AG10803 (cell line): ENCODE data around the gene ANO9.

Experiments used
- DNase-seq: peaks from one replicate; pipeline ENCODE4 v3.0.0; 2010; ENCODE audit warnings: low read depth
- H3K4me3 ChIP-seq: 2 replicates; pipeline ENCODE4 v1.5.1; 2011; ENCODE audit warnings: mild to moderate bottlenecking, low read length, control low read depth
- TF ChIP-seq, protein P1 (sequence below): conservative IDR thresholded peaks from 2 replicates; pipeline ENCODE4 v1.5.1; 2011; ENCODE audit warnings: mild to moderate bottlenecking, low read length, control low read depth, inconsistent platforms

Gene ANO9

DNA sequence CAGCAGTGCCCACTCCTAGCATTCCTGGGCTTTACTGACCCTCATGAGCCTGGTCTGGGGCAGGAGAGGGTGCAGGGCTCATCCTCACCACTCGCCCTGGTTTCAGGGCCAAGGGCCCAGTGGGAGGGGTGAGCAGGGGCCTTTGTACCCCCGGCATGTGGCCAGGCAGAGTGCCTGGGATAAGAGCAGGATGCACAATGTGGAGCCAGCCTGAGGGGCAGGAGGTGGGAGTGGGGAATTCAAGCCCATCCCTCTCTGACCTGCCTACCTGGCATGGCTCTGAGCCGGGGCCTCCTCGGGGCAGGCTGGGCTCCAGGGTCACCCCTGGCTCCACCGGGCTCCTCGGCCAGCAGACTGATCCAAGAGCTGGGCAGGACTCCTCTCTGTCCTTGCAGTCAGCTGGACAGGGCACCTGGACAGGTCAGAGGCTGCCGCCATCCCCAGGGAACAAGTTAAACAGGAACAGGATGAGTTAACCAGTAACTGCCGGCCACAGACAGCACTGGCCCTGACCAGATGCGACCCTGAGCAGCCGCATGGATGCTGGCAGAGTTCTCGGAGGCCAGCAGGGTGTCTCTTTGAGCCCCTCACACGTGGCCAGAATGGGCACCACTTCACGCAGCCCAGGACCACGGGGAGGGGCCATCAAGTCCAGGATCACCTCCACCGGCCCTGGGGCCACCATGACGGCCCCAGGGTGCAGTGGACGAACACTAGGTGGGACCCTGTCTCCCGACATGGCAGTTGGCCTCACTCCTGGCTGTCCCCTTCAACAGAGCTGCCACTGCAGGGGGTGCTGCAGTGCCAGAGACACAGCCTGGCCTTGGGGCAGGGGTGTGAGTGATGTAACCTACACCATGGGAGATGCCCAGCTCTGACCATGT is 32.0 kb downstream of the ANO9 start:
- DNase-seq = no peak
- TF ChIP-seq, protein P1, sequence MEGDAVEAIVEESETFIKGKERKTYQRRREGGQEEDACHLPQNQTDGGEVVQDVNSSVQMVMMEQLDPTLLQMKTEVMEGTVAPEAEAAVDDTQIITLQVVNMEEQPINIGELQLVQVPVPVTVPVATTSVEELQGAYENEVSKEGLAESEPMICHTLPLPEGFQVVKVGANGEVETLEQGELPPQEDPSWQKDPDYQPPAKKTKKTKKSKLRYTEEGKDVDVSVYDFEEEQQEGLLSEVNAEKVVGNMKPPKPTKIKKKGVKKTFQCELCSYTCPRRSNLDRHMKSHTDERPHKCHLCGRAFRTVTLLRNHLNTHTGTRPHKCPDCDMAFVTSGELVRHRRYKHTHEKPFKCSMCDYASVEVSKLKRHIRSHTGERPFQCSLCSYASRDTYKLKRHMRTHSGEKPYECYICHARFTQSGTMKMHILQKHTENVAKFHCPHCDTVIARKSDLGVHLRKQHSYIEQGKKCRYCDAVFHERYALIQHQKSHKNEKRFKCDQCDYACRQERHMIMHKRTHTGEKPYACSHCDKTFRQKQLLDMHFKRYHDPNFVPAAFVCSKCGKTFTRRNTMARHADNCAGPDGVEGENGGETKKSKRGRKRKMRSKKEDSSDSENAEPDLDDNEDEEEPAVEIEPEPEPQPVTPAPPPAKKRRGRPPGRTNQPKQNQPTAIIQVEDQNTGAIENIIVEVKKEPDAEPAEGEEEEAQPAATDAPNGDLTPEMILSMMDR = no peak
- H3K4me3 ChIP-seq = no peak overlapping the region

DNA sequence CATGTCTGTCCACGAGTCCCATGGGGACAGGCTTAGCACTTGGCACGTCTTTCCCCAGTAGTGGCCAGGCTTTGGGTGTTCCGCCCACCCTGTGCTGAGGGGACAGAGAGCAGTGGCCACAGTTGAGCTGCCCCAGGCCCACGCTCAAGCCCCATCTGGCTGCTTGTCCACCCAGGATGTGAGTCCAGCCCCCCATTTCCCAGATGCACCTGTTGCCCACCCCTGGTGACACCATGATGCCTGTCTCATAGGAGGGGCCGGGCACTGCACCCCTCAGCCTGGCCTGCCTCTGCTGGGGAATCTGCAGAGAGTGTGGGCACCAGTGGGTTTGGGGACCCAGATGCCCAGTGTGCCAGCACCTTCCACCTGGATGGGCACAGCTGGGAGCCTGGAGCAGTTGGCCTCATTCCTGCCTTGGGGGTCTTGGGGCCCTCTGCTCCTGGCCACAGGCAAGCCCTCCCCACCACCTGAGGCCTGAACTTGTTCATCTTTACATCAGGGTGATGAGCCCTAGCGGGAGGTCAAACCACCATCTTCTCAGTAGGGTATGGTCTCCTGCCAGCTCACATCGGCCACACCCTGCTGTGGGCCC is 32.7 kb downstream of the ANO9 start:
- no peak for DNase-seq
- TF ChIP-seq, protein P1 = no peak
- no peak overlapping the region for H3K4me3 ChIP-seq

DNA sequence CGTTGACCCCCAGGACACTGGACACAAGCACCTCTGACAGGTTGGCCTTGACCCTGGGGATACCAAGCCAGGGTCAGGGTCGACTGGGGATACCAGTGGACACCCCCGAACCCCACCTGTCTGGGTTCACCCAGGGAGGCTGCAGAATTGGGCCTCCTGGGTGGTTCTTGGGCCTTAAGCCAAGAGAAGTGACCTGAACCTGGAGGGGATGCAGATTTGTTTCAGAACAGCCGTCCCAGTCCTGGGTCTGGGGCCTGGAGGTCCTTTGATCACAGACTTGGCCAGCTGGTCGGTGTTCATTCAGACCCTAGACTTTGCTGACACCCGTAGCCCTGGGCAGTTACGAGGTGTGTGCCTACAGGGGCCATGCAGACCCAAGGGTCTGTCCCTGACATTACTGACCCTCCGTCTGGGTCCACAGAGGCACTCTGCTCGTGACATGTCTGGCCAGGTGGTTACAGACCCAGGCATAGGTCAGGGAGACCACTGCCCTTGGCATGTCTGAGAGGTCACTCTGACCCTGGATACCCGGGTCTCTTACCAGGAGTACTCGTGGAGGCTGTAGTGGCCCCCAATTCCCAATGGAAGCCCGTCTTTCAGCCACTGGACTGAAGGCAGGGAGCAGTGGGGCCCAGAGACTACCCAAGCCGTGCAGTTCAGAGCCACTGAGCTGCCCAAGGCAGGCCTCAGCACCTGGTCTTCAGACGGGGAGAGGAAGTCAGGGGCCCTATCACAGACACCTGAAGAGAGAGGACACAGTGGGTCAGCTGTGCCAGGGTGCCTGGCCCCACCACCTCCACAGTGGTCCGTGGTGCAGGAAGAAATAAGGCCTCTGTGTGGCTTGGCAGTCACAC is 33.4 kb downstream of the ANO9 start:
- TF ChIP-seq, protein P1 = no peak
- DNase-seq = no peak
- no peak overlapping the region for H3K4me3 ChIP-seq

DNA sequence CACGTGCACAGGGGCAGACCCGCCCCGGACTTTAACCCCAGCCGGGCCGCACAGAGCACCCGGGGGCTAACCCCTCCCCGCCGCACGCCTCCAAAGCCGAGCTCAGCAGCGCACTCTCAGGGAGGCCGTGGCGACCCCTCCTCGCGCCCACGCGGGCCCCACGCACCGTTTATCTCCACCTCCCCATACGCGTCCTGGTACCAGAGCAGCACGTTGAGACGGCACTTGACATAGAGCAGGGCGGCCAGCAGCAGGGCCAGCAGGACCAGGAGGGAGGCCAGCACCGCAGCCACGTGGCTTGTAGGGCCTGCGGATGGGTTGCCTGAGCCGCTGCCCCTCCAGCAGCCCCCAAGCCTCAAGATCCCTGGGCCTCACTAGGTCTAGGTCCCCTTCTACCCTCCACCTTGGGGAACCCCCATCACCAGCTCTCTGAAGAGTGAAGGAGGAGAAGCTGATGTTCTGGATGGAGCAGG is 34.1 kb downstream of the ANO9 start:
- TF ChIP-seq, protein P1 = no peak
- no peak overlapping the region for H3K4me3 ChIP-seq
- no peak for DNase-seq

DNA sequence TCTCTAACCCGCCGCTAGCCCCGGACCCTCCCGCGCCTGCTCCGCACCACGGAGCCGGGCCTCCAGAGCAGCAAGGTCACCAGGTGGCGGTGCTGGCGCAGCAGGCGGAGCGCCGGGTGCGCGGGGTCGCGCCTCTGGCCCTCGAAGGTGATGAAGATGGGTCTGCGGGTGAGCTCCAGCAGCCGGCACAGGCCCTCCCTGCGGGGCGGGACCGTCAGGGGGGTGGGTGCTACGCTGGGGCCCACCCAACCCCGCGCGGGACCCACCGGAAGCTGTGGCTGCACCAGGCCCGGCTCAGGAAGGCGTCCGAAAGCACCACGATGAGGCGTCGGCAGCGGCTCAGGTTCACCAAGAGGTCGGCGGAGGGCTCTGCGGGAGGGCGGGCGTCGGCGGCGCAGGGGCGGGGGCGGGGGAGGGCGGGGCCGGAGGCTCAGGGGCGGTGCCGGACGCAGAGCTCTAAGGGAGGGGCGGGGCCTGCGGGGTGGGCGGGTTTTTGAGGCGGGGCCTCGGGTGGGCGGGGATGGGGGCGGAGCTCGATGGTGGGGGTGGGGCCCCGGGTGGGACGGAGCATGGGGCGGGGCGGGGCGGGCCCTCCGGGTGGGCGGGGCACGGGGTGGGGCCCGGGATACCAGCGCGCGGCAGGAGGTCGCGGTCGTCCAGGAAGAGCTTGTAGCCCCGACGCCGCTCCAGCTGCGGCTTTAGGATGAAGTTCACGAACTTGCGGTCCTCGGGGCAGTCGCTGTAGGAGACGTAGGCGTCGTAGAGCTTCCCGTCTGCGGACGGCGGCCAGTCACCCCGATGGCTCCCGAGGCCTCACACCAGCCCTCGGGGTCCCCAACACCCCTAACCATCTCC is 34.8 kb downstream of the ANO9 start:
- peak; percentile 75 for DNase-seq
- H3K4me3 ChIP-seq = peak overlapping the region; percentile 66
- TF ChIP-seq, protein P1 = no peak

DNA sequence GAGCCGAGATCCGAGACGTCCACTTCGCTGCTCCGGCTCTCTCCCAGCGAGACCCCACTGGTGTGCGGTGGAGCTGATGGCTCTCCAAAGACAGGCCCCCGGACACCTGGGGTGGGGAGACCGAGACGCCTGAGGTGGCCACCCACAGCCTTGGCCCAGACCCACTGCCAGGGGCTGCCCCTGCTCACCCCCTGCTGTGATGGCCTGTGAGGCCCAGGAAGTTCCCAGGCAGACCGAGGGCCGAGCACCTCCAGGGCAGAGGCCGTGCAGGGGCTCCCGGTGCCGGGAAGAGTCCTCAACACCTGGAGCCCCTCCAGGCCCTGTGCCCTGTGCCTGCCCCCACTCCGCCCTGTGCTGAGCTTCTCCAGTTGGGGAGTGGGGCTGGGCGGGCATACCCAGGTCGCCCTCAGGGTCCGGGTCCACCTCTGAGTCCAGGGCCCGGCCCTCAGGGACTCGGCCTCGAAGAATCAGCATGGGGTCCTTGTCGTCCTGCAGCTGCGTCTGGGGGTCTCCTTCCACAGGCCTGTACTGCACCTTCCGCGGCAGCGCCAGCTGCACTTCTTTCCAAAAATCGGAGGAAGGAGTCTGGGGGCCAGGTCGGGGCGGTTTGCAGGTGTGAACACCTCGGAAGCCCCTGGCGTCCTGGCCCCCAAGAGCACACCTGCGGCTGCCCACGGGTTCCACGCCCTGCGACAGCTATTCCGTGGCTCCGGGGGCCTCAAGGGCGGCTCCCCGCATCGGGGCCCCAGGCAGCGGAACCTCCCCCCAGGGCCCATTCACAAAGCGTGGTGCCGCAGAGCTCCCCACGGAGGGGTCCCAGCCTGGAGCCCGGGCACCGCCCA is 35.6 kb downstream of the ANO9 start:
- peak overlapping the region; percentile 66 for H3K4me3 ChIP-seq
- TF ChIP-seq, protein P1 = no peak
- DNase-seq = no peak
